ENCODE measurements around the gene TFB1M.
"Not testable (repeated sequence)": the region's sequence is repeated elsewhere in the genome, so short reads cannot be mapped to it uniquely, and the experiment has no call there.

Gene TFB1M

DNA sequence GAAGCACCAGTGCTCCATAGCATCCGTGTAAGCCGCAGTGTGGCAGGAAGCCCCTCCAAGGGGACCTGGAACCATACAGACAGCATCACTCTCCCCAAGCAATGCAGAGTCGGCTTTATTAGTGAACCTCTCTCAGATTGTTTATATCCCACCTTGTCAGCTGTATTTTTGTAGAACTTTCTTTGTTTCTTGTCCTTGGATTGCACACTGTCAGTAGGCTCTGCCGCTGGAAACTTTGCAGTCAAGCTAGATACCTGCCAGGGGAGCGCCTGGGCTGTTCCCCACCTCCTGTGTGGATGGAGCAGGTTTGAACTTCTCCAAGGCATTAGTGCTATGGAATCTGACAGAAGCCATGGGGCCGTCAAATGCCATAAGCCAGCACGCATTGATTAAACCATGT lies 69.1 kb downstream of the TFB1M start:
- no peak overlapping the region for H3K4me3 ChIP-seq (ENCODE audit: low read depth, low read length)

- no peak overlapping the region for H3K4me3 ChIP-seq (ENCODE audit: low read depth, low read length)
Measured at GRCh38 chr6:155244434-155244833, 69.8 kb downstream of the TFB1M start.

DNA sequence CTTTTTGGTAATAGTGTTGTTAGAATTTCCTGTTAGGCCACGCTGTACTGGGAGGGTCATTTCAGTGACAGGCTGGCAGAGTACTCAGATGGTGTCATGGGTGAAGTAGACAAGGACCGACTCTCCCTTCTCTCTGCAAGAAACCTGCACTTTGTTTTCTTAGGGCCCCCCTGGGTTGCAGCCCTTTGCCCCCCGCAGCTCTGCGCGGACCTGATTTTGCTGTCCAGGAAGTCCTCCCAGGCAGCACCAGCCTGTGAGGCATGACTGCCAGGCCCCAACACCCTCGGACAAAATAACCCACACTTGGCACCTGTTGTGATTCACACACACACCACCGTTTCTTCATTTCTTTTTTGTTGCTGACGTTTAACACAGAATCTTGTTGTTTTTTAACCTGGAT lies 72.3 kb downstream of the TFB1M start:
- no peak overlapping the region for H3K4me3 ChIP-seq (ENCODE audit: low read depth, low read length)

DNA sequence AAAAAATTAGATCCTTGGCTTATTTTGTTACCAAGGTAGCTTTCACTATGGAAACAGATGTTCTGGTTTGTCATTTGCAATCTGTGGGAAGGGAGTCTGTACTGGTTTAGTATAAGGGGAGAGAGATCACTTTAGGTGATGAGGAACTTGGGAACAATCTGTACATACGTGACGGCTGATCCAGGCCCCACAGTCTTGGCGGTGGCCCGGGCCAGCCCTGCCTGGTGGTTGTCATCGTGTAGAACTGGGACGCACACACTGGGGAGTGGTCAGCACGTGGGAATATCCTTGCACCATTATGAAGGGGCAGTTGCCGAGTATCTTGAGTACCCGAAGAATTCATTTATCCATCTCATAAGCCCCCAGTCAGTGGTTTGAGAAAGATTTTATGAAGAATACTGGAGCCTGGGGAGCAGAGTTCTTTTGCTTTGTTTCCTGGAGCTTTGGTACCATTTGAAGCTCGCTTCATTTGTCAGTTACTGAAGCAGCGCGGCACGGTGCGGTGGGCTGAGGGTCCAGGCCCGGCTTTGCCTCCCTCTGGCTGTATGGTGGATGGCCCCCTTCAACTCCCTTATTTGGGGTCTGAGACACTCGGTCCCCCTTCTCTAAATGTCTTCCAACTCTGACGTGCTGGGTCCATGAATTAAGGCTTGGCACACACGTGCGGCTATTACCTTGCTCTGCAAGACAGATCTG lies 73.2 kb downstream of the TFB1M start:
- H3K4me3 ChIP-seq (ENCODE audit: low read depth, low read length): no peak overlapping the region

GRCh38 chr6:155237613-155238012 lies 76.7 kb downstream of the TFB1M start:
- no peak overlapping the region for H3K4me3 ChIP-seq (ENCODE audit: low read depth, low read length)

- H3K4me3 ChIP-seq (ENCODE audit: low read depth, low read length): no peak overlapping the region
Measured at GRCh38 chr6:155235087-155235486, 79.2 kb downstream of the TFB1M start.

DNA sequence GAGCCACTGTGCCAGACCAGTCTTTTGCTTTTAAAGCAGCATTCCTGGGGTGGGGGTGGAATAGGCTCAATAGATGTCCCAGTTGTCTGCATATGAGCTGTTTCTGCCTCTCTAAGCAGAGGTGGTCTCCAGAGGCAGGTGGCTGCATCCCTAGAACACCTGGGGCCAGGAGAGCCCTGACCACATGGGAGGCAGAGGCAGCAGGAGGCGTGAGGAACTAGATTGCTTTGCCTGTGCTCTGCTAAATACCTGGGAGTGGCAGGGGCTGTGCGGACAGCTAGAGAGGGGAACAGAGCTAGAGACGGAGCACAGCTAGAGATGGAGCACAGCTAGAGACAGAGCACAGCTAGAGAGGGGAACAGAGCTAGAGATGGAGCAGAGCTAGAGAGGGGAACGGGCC lies 79.6 kb downstream of the TFB1M start:
- H3K4me3 ChIP-seq (ENCODE audit: low read depth, low read length): no peak overlapping the region

DNA sequence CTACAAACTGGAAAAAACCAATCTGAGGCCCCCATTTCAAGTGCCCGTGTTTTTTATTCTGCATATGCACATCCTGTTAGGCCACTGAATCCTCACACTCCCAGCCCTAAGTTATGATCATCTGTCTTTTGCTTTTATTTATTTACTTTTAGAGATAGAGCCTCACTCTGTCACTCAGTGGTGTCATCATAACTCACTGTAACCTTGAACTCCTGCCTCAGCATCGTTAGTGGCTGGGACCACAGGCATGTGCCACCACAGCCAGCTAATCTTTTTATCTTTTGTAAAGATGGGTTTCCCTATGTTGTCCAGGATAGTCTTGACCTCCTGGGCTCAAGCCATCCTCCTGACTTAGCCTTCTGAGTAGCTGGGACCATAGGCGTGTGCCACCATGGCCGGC lies 80.1 kb downstream of the TFB1M start:
- H3K4me3 ChIP-seq (ENCODE audit: low read depth, low read length): no peak overlapping the region

GRCh38 chr6:155232848-155233247 lies 81.4 kb downstream of the TFB1M start:
- no peak overlapping the region for H3K4me3 ChIP-seq (ENCODE audit: low read depth, low read length)

DNA sequence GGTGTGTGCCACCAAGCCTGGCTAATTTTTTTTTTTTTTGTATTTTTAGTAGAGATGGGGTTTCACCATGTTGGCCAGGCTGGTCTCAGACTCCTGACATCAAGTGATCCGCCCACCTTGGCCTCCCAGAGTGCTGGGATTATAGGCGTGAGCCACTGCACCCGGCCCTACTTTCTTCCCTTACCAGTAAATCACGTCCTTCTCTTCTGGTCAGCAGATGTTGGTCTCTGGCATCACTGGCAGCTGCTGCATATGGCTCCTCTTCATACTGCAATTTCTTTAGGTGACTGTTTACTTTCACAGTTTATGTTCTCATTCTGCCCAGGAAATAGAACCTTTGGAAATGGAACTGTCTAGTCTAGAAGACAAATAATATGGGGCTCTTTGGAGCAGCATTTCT lies 83.3 kb downstream of the TFB1M start:
- not testable (repeated sequence) for H3K4me3 ChIP-seq (ENCODE audit: low read depth, low read length)

GRCh38 chr6:155228546-155229166 lies 85.6 kb downstream of the TFB1M start:
- H3K4me3 ChIP-seq (ENCODE audit: low read depth, low read length): no peak overlapping the region

GRCh38 chr6:155227046-155227445 lies 87.2 kb downstream of the TFB1M start:
- no peak overlapping the region for H3K4me3 ChIP-seq (ENCODE audit: low read depth, low read length)

DNA sequence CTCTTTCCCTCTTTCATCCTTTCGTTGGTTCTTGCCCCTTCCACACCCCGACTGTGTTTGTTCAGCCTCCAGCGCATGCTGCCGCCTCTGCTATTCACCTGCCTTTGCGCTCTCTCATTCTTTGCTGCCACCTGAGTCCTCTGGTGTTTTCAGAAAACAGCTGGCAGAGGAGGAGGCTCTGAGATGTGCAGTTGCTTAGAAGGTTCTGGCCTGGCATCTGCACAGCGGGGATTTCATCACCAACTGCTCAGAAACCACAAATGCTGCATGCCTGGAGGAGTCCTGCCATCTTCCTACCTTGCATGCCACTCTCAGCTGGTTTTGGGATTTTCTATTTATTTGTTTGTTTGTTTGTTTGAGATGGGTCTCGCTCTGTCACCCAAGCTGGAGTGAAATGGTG lies 89.7 kb downstream of the TFB1M start:
- H3K4me3 ChIP-seq (ENCODE audit: low read depth, low read length): no peak overlapping the region

GRCh38 chr6:155223646-155224451 lies 90.4 kb downstream of the TFB1M start:
- no peak overlapping the region for H3K4me3 ChIP-seq (ENCODE audit: low read depth, low read length)

GRCh38 chr6:155222506-155222905 lies 91.8 kb downstream of the TFB1M start:
- no peak overlapping the region for H3K4me3 ChIP-seq (ENCODE audit: low read depth, low read length)

GRCh38 chr6:155221086-155221485 lies 93.2 kb downstream of the TFB1M start:
- no peak overlapping the region for H3K4me3 ChIP-seq (ENCODE audit: low read depth, low read length)

DNA sequence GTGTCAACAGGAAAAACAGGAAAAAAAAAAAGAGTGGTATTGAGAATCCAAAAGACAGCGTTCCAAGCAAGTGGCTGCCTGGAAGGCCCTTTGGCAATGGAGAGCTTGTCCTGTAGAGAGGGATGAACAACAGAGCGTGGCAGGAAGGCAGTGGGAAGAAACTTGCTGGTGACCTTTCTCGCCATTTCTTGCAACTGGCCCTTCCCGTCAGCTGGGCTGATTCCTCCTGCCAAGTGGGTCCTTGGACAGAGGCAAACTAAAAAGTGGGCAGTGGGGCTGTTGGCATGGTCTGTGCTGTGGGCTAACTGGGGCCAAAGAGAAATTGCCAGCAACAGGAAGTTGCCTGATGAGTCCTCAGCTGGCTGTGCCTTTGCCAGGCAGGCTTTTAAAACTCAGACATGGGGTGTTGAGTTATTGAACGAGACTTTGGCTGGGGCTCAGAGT lies 94.4 kb downstream of the TFB1M start:
- no peak overlapping the region for H3K4me3 ChIP-seq (ENCODE audit: low read depth, low read length)

- H3K4me3 ChIP-seq (ENCODE audit: low read depth, low read length): no peak overlapping the region
Measured at GRCh38 chr6:155219299-155219698, 95.0 kb downstream of the TFB1M start.

DNA sequence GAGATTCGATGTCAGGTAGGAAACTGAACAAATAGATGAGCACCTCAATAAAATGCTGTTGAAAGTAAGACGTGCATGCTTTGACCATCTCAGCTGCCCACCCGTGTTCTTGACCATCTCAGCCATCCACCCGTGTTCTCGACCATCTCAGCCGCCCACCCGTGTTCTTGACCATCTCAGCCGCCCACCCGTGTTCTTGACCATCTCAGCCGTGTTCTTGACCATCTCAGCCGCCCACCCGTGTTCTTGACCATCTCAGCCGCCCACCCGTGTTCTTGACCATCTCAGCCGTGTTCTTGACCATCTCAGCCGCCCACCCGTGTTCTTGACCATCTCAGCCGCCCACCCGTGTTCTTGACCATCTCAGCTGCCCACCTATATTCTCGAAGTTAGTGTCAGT lies 95.6 kb downstream of the TFB1M start:
- not testable (repeated sequence) for H3K4me3 ChIP-seq (ENCODE audit: low read depth, low read length)

GRCh38 chr6:155216312-155217046 lies 97.8 kb downstream of the TFB1M start:
- H3K4me3 ChIP-seq (ENCODE audit: low read depth, low read length): no peak overlapping the region

DNA sequence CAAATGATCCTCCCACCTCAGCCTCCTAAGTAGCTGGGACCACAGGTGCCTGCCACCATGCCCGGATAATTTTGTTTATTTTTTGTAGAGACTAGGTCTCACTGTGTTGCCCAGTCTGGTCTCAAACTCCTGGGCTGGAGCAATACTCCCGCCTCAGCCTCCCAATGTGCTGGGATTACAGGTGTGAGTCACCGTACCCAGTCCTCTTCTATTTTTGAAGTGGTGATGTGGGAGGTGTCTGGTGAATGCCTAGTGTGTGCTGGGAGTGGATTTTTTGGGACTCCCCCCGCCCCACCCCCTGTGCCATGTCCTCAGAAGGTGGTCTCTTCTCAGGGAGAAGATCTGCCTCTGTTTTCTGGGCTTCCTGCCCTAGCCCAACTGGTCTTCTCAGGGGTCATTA lies 98.4 kb downstream of the TFB1M start:
- no peak overlapping the region for H3K4me3 ChIP-seq (ENCODE audit: low read depth, low read length)

All from iPS-11a (cell line).